Natural killer cell (primary cell): ENCODE data around the gene PURA. TPM values are rescaled to one million over a fixed set of nuclear protein-coding genes. Genes with fewer than 3 reads are reported as not detected.

Experiments
- ATAC-seq, 3 donors: fragments of 150-1000 bp in 2 of 3; fragments of 200-7000 bp in 1 of 3; cut with Tn5 transposase; 1 replicate in 1 of 3; 2 replicates in 2 of 3; pipeline ENCODE4 v1.10.0; 2021; ENCODE audit warnings: mild to moderate bottlenecking in 2 of 3, moderate library complexity in 2 of 3
- DNase-seq, 2 donors: peaks; one replicate each; pipeline versions ENCODE4 v3.0.0 to v3.0.0-alpha.2; 2013 to 2021; ENCODE audit warnings: mixed read lengths in 1 of 2
- H3K27ac ChIP-seq: one replicate; pipeline ENCODE4 v1.5.1; 2013; ENCODE audit warnings: mild to moderate bottlenecking, low read length
- H3K27me3 ChIP-seq: one replicate; pipeline ENCODE4 v1.6.1; 2013; ENCODE audit warnings: low read length; ENCODE audit not compliant: control insufficient read depth, insufficient read depth
- H3K36me3 ChIP-seq: one replicate; pipeline ENCODE4 v1.6.1; 2013; ENCODE audit warnings: low read length; ENCODE audit not compliant: control insufficient read depth, insufficient read depth
- H3K4me1 ChIP-seq: one replicate; pipeline ENCODE4 v1.6.1; 2013; ENCODE audit warnings: low read length; ENCODE audit not compliant: control insufficient read depth, insufficient read depth
- H3K4me3 ChIP-seq: one replicate; pipeline ENCODE4 v1.5.1; 2013; ENCODE audit warnings: low read length
- H3K9me3 ChIP-seq: one replicate; pipeline ENCODE4 v1.6.1; 2013; ENCODE audit warnings: low read length; ENCODE audit not compliant: control insufficient read depth, insufficient read depth
- H3K27ac Mint-ChIP-seq, 2 donors: one replicate each; pipeline ENCODE4 v1.8.0; 2022; ENCODE audit warnings: mild to moderate bottlenecking in 2 of 2, mixed read lengths in 2 of 2, moderate library complexity in 1 of 2
- H3K27me3 Mint-ChIP-seq, 2 donors: one replicate each; pipeline ENCODE4 v1.8.0; 2022; ENCODE audit warnings: low read depth in 2 of 2, mixed read lengths in 2 of 2
- H3K36me3 Mint-ChIP-seq: one replicate; pipeline ENCODE4 v1.8.0; 2022; ENCODE audit warnings: mixed read lengths
- H3K4me1 Mint-ChIP-seq, 2 donors: one replicate each; pipeline ENCODE4 v1.8.0; 2022; ENCODE audit warnings: mixed read lengths in 2 of 2
- H3K4me3 Mint-ChIP-seq: one replicate; pipeline ENCODE4 v1.8.0; 2022; ENCODE audit warnings: mild to moderate bottlenecking, moderate library complexity, mixed read lengths
- H3K9me3 Mint-ChIP-seq, 2 donors: one replicate each; pipeline ENCODE4 v1.8.0; 2022; ENCODE audit warnings: mixed read lengths in 2 of 2
- WGBS: methylation state at CpG from one replicate; pipeline ENCODE4 v1.1.7; 2013; ENCODE audit warnings: missing lambda C conversion rate; ENCODE audit not compliant: insufficient coverage; 5-methylcytosine and 5-hydroxymethylcytosine counted together
- intact Hi-C: fragments of 100-400 bp; cut with micrococcal nuclease; formaldehyde crosslinking; loops from one replicate; pipeline ENCODE4 v1.14.2; 2022
- total RNA-seq, 4 donors: library from RNA; stranded (reverse); fragments of 120-200 nt in 1 of 4; gene quantifications; one replicate each; pipeline versions ENCODE4 v1.2.3 to v1.2.4, GENCODE V29; 2013 to 2022
- TF ChIP-seq, protein P1 (sequence below): fragments of 200-600 bp; IDR thresholded peaks from one replicate; pipeline ENCODE4 v1.8.0; 2022; ENCODE audit warnings: antibody characterized with exemption

Gene PURA
- total RNA-seq, 3 donors from 2014 or later (not counting 1 experiment from before 2014, with no cell fraction given) = 8.1 to 12.0 (median 9.8) TPM

- TF ChIP-seq, protein P1, sequence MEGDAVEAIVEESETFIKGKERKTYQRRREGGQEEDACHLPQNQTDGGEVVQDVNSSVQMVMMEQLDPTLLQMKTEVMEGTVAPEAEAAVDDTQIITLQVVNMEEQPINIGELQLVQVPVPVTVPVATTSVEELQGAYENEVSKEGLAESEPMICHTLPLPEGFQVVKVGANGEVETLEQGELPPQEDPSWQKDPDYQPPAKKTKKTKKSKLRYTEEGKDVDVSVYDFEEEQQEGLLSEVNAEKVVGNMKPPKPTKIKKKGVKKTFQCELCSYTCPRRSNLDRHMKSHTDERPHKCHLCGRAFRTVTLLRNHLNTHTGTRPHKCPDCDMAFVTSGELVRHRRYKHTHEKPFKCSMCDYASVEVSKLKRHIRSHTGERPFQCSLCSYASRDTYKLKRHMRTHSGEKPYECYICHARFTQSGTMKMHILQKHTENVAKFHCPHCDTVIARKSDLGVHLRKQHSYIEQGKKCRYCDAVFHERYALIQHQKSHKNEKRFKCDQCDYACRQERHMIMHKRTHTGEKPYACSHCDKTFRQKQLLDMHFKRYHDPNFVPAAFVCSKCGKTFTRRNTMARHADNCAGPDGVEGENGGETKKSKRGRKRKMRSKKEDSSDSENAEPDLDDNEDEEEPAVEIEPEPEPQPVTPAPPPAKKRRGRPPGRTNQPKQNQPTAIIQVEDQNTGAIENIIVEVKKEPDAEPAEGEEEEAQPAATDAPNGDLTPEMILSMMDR = no peak
- no peak for ATAC-seq
- H3K4me1 Mint-ChIP-seq = no peaks in the 10 kb centered on the region
- intact Hi-C loops = no loop called here
- H3K4me1 ChIP-seq = no peaks in the 10 kb centered on the region
- H3K9me3 Mint-ChIP-seq = peaks cover 4 to 15% of the 10 kb centered on the region in 2 donors
- H3K27me3 Mint-ChIP-seq = peaks cover 25 to 36% of the 10 kb centered on the region in 2 donors
- whole genome bisulfite sequencing = no CpG with 5 or more reads among the region's 1 CpG
- H3K9me3 ChIP-seq = peaks cover 4% of the 10 kb centered on the region
- no peaks in the 10 kb centered on the region for H3K36me3 ChIP-seq
- H3K27me3 ChIP-seq = peaks cover 4% of the 10 kb centered on the region
- peaks cover 20% of the 10 kb centered on the region for H3K36me3 Mint-ChIP-seq
- no peak overlapping the region for H3K27ac Mint-ChIP-seq
- no peak overlapping the region for H3K27ac ChIP-seq
- H3K4me3 Mint-ChIP-seq = no peak overlapping the region
- H3K4me3 ChIP-seq = no peak overlapping the region
- DNase-seq = no peak
Observed at GRCh38 chr5:140093179-140093578, 20.7 kb upstream of the PURA start.

GRCh38 chr5:140093866-140094265 is 20.0 kb upstream of the PURA start:
- no peak for ATAC-seq
- Mint-ChIP-seq H3K36me3 (peaks cover 20% of the 10 kb centered on the region), H3K27me3 (peaks cover 25 to 36% of the 10 kb centered on the region in 2 donors), H3K4me1 (no peaks in the 10 kb centered on the region), H3K9me3 (peaks cover 4 to 15% of the 10 kb centered on the region in 2 donors), H3K4me3 (no peak overlapping the region), H3K27ac (no peak overlapping the region)
- Histone ChIP-seq H3K27me3 (peaks cover 4% of the 10 kb centered on the region), H3K4me3 (no peak overlapping the region), H3K4me1 (no peaks in the 10 kb centered on the region), H3K27ac (no peak overlapping the region), H3K36me3 (no peaks in the 10 kb centered on the region), H3K9me3 (peaks cover 4% of the 10 kb centered on the region)
- DNase-seq = no peak
- intact Hi-C loops = no loop called here
- 80% methylated on average over 1 of the region's 1 CpG for WGBS
- TF ChIP-seq, protein P1 = no peak

- Mint-ChIP-seq H3K27me3 (peaks cover 22 to 31% of the 10 kb centered on the region in 2 donors), H3K27ac (no peak overlapping the region), H3K36me3 (peaks cover 12% of the 10 kb centered on the region), H3K4me3 (no peak overlapping the region), H3K4me1 (no peaks in the 10 kb centered on the region), H3K9me3 (peaks cover 4 to 10% of the 10 kb centered on the region in 2 donors)
- Histone ChIP-seq H3K9me3 (peaks cover 2% of the 10 kb centered on the region), H3K36me3 (no peaks in the 10 kb centered on the region), H3K4me3 (no peak overlapping the region), H3K27me3 (peaks cover 4% of the 10 kb centered on the region), H3K4me1 (no peaks in the 10 kb centered on the region), H3K27ac (no peak overlapping the region)
- no peak for DNase-seq
- TF ChIP-seq, protein P1 = no peak
- intact Hi-C loops = no loop called here
- ATAC-seq = no peak
Observed at GRCh38 chr5:140094889-140095288, 19.0 kb upstream of the PURA start.

- Histone ChIP-seq H3K27ac (no peak overlapping the region), H3K36me3 (no peaks in the 10 kb centered on the region), H3K27me3 (peaks cover 3% of the 10 kb centered on the region), H3K9me3 (no peaks in the 10 kb centered on the region), H3K4me3 (no peak overlapping the region), H3K4me1 (no peaks in the 10 kb centered on the region)
- intact Hi-C loops = no loop called here
- H3K9me3 Mint-ChIP-seq = no peaks in the 10 kb centered on the region
- no peak overlapping the region for H3K27ac Mint-ChIP-seq
- no peak for ATAC-seq
- no peak for DNase-seq
- H3K27me3 Mint-ChIP-seq = peaks cover 29 to 37% of the 10 kb centered on the region in 2 donors
- H3K36me3 Mint-ChIP-seq = no peaks in the 10 kb centered on the region
- H3K4me1 Mint-ChIP-seq = peaks cover 3% of the 10 kb centered on the region in 2 donors
- TF ChIP-seq, protein P1 = no peak
- H3K4me3 Mint-ChIP-seq = no peak overlapping the region
- WGBS = 100% methylated on average over 1 of the region's 1 CpG
Observed at GRCh38 chr5:140101179-140101578, 12.7 kb upstream of the PURA start.
